H1 (cell line): ENCODE data around the gene RYR3. TPM values are rescaled to one million over a fixed set of nuclear protein-coding genes. Genes with fewer than 3 reads are reported as not detected.

Experiments
- CTCF ChIA-PET: fragments of 300-600 bp; sonication (Branson Sonifier 250); formaldehyde crosslinking; loops from one replicate; lab custom pipeline; 2021; ENCODE audit not compliant: partially characterized antibody; lab: Charles Lee
- POLR2A ChIA-PET: fragments of 300-600 bp; sonication (Branson Sonifier 250); formaldehyde crosslinking; loops from one replicate; lab custom pipeline; 2021; ENCODE audit warnings: inconsistent platforms; ENCODE audit not compliant: partially characterized antibody; lab: Charles Lee
- DNase-seq, 2 experiments: peaks; one replicate each; pipeline versions ENCODE4 v3.0.0 to v3.0.0-alpha.2; 2010 to 2022; ENCODE audit warnings: low spot score in 2 of 2, low read depth in 1 of 2, mixed read lengths in 1 of 2
- FAIRE-seq: peaks from 2 replicates; lab custom pipeline; 2011; peaks lifted over from hg19 to GRCh38; lab: Jason Lieb, UNC
- H2AFZ ChIP-seq: 2 replicates; pipeline ENCODE4 v1.8.1; 2012; ENCODE audit warnings: low read length, inconsistent platforms
- H2AK5ac ChIP-seq: 2 replicates; pipeline ENCODE4 v1.6.1; 2013; ENCODE audit warnings: low read depth, low read length
- H2BK120ac ChIP-seq: replicated peaks from 2 replicates; pipeline ENCODE3; 2013; ENCODE audit warnings: low read depth, low read length, inconsistent platforms
- H2BK12ac ChIP-seq: 2 replicates; pipeline ENCODE4 v1.6.1; 2013; ENCODE audit warnings: low read depth, low read length
- H2BK15ac ChIP-seq: 2 replicates; pipeline ENCODE4 v1.6.1; 2013; ENCODE audit warnings: low read length
- H2BK20ac ChIP-seq: 2 replicates; pipeline ENCODE4 v1.6.1; 2013; ENCODE audit warnings: low read length
- H2BK5ac ChIP-seq: 2 replicates; pipeline ENCODE4 v1.6.1; 2013; ENCODE audit warnings: low read depth, low read length
- H3K14ac ChIP-seq: 2 replicates; pipeline ENCODE4 v1.6.1; 2013; ENCODE audit warnings: inconsistent platforms; ENCODE audit not compliant: insufficient read length
- H3K18ac ChIP-seq: 2 replicates; pipeline ENCODE4 v1.6.1; 2013; ENCODE audit warnings: low read length; ENCODE audit errors: extremely low read depth
- H3K23ac ChIP-seq: 2 replicates; pipeline ENCODE4 v1.6.1; 2013; ENCODE audit warnings: inconsistent platforms; ENCODE audit not compliant: insufficient read length
- H3K23me2 ChIP-seq: 2 replicates; pipeline ENCODE4 v1.6.1; 2013; ENCODE audit warnings: low read depth, low read length
- H3K27ac ChIP-seq: 2 replicates; pipeline ENCODE4 v1.6.1; 2011; ENCODE audit warnings: low read depth, low read length, inconsistent platforms
- H3K27me3 ChIP-seq, 4 experiments: replicated peaks in 1 of 4; 1 replicate in 1 of 4; 2 replicates in 3 of 4; pipeline versions ENCODE4 v1.6.1 to v1.8.1; 2011 to 2013; ENCODE audit warnings: low read length in 3 of 4, mild to moderate bottlenecking in 3 of 4, inconsistent platforms in 2 of 4, mixed read lengths in 2 of 4, moderate library complexity in 1 of 4; ENCODE audit not compliant: control insufficient read depth in 3 of 4, insufficient read depth in 3 of 4; ENCODE audit errors: extremely low read depth in 1 of 4
- H3K36me3 ChIP-seq, 4 experiments: 2 replicates each; pipeline versions ENCODE4 v1.6.1 to v1.8.1; 2011 to 2013; ENCODE audit warnings: mild to moderate bottlenecking in 4 of 4, low read length in 3 of 4, moderate library complexity in 2 of 4, control low read depth in 1 of 4, inconsistent platforms in 1 of 4; ENCODE audit not compliant: insufficient read depth in 4 of 4, control insufficient read depth in 2 of 4
- H3K4ac ChIP-seq: replicated peaks from 2 replicates; pipeline ENCODE3; 2013; ENCODE audit warnings: low read length, low read depth, mixed read lengths, inconsistent platforms; ENCODE audit not compliant: insufficient read length
- H3K4me1 ChIP-seq, 4 experiments: replicated peaks in 1 of 4; 1 replicate in 1 of 4; 2 replicates in 3 of 4; pipeline versions ENCODE4 v1.6.1 to v1.8.1; 2011 to 2013; ENCODE audit warnings: low read length in 3 of 4, inconsistent platforms in 2 of 4, mixed read lengths in 1 of 4; ENCODE audit not compliant: insufficient read depth in 4 of 4, control insufficient read depth in 3 of 4
- H3K4me2 ChIP-seq, 2 experiments: 2 replicates each; pipeline versions ENCODE4 v1.6.1 to v1.8.1; 2011 to 2013; ENCODE audit warnings: low read depth in 2 of 2, low read length in 2 of 2, control low read depth in 1 of 2, inconsistent platforms in 1 of 2, mild to moderate bottlenecking in 1 of 2; ENCODE audit not compliant: insufficient read depth in 1 of 2
- H3K4me3 ChIP-seq, 4 experiments: fragments of 200-600, 300-600 bp in 1 of 4; sonication (generic), shearing (Covaris generic), sonication (Bioruptor Twin) in 1 of 4; 2 replicates each; pipeline versions ENCODE4 v1.5.1 to v1.8.1; 2011 to 2016; ENCODE audit warnings: low read length in 4 of 4, low read depth in 3 of 4, control low read depth in 2 of 4, inconsistent platforms in 2 of 4, mild to moderate bottlenecking in 2 of 4, mixed read lengths in 1 of 4, moderate library complexity in 1 of 4; ENCODE audit not compliant: insufficient read depth in 2 of 4; ENCODE audit errors: extremely low read depth in 1 of 4
- H3K56ac ChIP-seq: replicated peaks from 2 replicates; pipeline ENCODE3; 2013; ENCODE audit warnings: low read depth, mild to moderate bottlenecking, mixed read lengths, low read length, inconsistent platforms; ENCODE audit not compliant: insufficient read length
- H3K79me1 ChIP-seq: 2 replicates; pipeline ENCODE4 v1.6.1; 2013; ENCODE audit warnings: low read depth, low read length, control low read depth
- H3K79me2 ChIP-seq, 2 experiments: 2 replicates each; pipeline versions ENCODE4 v1.6.1 to v1.8.1; 2012 to 2013; ENCODE audit warnings: low read length in 2 of 2, mild to moderate bottlenecking in 2 of 2, inconsistent platforms in 1 of 2; ENCODE audit not compliant: insufficient read depth in 2 of 2, control insufficient read depth in 1 of 2
- H3K9ac ChIP-seq, 4 experiments: replicated peaks in 1 of 4; 1 replicate in 1 of 4; 2 replicates in 3 of 4; pipeline versions ENCODE4 v1.6.1 to v1.8.1; 2011 to 2013; ENCODE audit warnings: low read depth in 3 of 4, low read length in 3 of 4, control low read depth in 2 of 4, mild to moderate bottlenecking in 2 of 4, moderate library complexity in 2 of 4, inconsistent platforms in 1 of 4; ENCODE audit errors: extremely low read depth in 1 of 4
- H3K9me3 ChIP-seq, 2 experiments: 2 replicates each; pipeline versions ENCODE4 v1.6.1 to v1.8.1; 2012 to 2013; ENCODE audit warnings: mild to moderate bottlenecking in 2 of 2, moderate library complexity in 2 of 2, control low read depth in 1 of 2, inconsistent platforms in 1 of 2, low read depth in 1 of 2, low read length in 1 of 2, mixed read lengths in 1 of 2; ENCODE audit not compliant: insufficient read depth in 2 of 2
- H4K20me1 ChIP-seq, 2 experiments: replicated peaks in 1 of 2; 2 replicates each; pipeline versions ENCODE3 to v1.8.1; 2011 to 2013; ENCODE audit warnings: inconsistent platforms in 2 of 2, low read length in 2 of 2, mild to moderate bottlenecking in 1 of 2; ENCODE audit not compliant: insufficient read depth in 2 of 2, control insufficient read depth in 1 of 2
- H4K5ac ChIP-seq: 2 replicates; pipeline ENCODE4 v1.6.1; 2013; ENCODE audit warnings: low read length, low read depth, mixed read lengths, inconsistent platforms; ENCODE audit not compliant: insufficient read length
- H4K8ac ChIP-seq: 2 replicates; pipeline ENCODE4 v1.8.0; 2013; ENCODE audit warnings: mild to moderate bottlenecking, moderate library complexity, low read length, inconsistent platforms; ENCODE audit not compliant: insufficient read depth; ENCODE audit errors: extremely low read depth
- H4K91ac ChIP-seq: replicated peaks from 2 replicates; pipeline ENCODE3; 2013; ENCODE audit warnings: low read length, mixed read lengths, inconsistent platforms; ENCODE audit not compliant: insufficient read length
- BCL11A ChIP-seq, 2 experiments: IDR thresholded peaks; one replicate each; pipeline ENCODE4 v1.6.1; 2011; ENCODE audit warnings: low read depth in 2 of 2, low read length in 2 of 2, mild to moderate bottlenecking in 2 of 2
- KDM4A ChIP-seq: IDR thresholded peaks from one replicate; pipeline ENCODE4 v1.7.1; 2012; ENCODE audit warnings: low read depth, mild to moderate bottlenecking, moderate library complexity, low read length, inconsistent platforms; ENCODE audit not compliant: severe bottlenecking
- POLR2A ChIP-seq, 2 experiments: IDR thresholded peaks; 1 replicate in 1 of 2; 2 replicates in 1 of 2; pipeline ENCODE4 v1.6.1; 2011; ENCODE audit warnings: low read depth in 2 of 2, low read length in 2 of 2, mild to moderate bottlenecking in 2 of 2; ENCODE audit errors: control extremely low read depth in 1 of 2
- POLR2AphosphoS5 ChIP-seq: IDR thresholded peaks from 2 replicates; pipeline ENCODE4 v1.6.1; 2011; ENCODE audit warnings: low read depth, low read length
- RNF2 ChIP-seq: fragments of 200-900, 300-1000 bp; sonication (generic); IDR thresholded peaks from 2 replicates; pipeline ENCODE4 v1.7.1; 2016; ENCODE audit warnings: borderline replicate concordance, low read depth, mild to moderate bottlenecking, antibody characterized with exemption, low read length; ENCODE audit not compliant: poor library complexity, severe bottlenecking; ENCODE audit errors: missing control alignments
- RXRA ChIP-seq: IDR thresholded peaks from 2 replicates; pipeline ENCODE4 v1.6.1; 2011; ENCODE audit warnings: low read depth, mild to moderate bottlenecking, low read length, moderate library complexity; ENCODE audit not compliant: insufficient read depth
- SAP30 ChIP-seq: fragments of 300-600 bp; sonication (generic); IDR thresholded peaks from 2 replicates; pipeline ENCODE4 v1.7.1; 2012; ENCODE audit warnings: low read length, moderate library complexity, mild to moderate bottlenecking, inconsistent platforms; ENCODE audit not compliant: insufficient read depth, insufficient replicate concordance
- SRF ChIP-seq: IDR thresholded peaks from 2 replicates; pipeline ENCODE4 v1.6.1; 2011; ENCODE audit warnings: mild to moderate bottlenecking, low read depth, low read length, moderate library complexity
- TAF1 ChIP-seq: IDR thresholded peaks from 2 replicates; pipeline ENCODE4 v1.6.1; 2011; ENCODE audit warnings: mild to moderate bottlenecking, low read depth, low read length
- YY1 ChIP-seq: IDR thresholded peaks from 2 replicates; pipeline ENCODE4 v1.6.1; 2011; ENCODE audit warnings: low read depth, mild to moderate bottlenecking, low read length
- WGBS, 2 experiments: shearing (Covaris generic) in 1 of 2; methylation state at CpG; one replicate each; pipeline versions ENCODE4 v1.1.6 to v1.1.7; 2013 to 2015; ENCODE audit warnings: low lambda C conversion rate in 2 of 2, mixed read lengths in 2 of 2, inconsistent platforms in 1 of 2, low coverage in 1 of 2, missing lambda C conversion rate in 1 of 2; ENCODE audit not compliant: insufficient replicate concordance in 2 of 2, insufficient coverage in 1 of 2, insufficient read length in 1 of 2; ENCODE audit errors: extremely low coverage in 1 of 2, missing lambda C conversion rate in 1 of 2; 5-methylcytosine and 5-hydroxymethylcytosine counted together
- polyA plus RNA-seq, 7 experiments: library from polyadenylated mRNA; depleted of rRNA in 3 of 7; stranded (reverse) in 5 of 7; unstranded in 2 of 7; fragments of >200 nt in 5 of 7; fragments of 200-250 nt in 2 of 7; gene quantifications; 1 replicate in 5 of 7; 2 replicates in 1 of 7; 4 replicates in 1 of 7; pipeline versions ENCODE4 v1.2.1 to v1.2.3, GENCODE V29; 2011 to 2013; ENCODE audit warnings: missing spikeins in 2 of 7, mixed read lengths in 2 of 7
- total RNA-seq: library from RNA; stranded (reverse); fragmentation: NEBNext Ultra II Directional; extraction: Animal tissue kit (Norgen Biotek cat#: 25700); gene quantifications from 2 replicates; pipeline ENCODE4 v1.2.1, GENCODE V29; 2021

Gene RYR3
- total and polyA plus RNA-seq, 2 of the 8 experiments (the other 6 are each of a cell fraction or from before 2014, with no cell fraction given), result 0.33 to 3.4 TPM

- H3K27me3 ChIP-seq, result 0 out of 7 replicates have a peak, but pooled peaks cover 0 to 4% (median 0%) of the 10 kb centered on the region in 4 experiments
- no peak for DNase-seq
- no peaks in the 10 kb centered on the region for H3K79me1 ChIP-seq
- no peak overlapping the region for H2BK12ac ChIP-seq
- no peak overlapping the region for H3K14ac ChIP-seq
- H2AFZ ChIP-seq, result no peak overlapping the region
- no peaks in the 10 kb centered on the region for H4K20me1 ChIP-seq
- H4K8ac ChIP-seq, result peak overlapping the region; percentile 8; the same call in 1 of the 2 replicates
- no peak overlapping the region for H3K27ac ChIP-seq
- H2BK5ac ChIP-seq, result no peak overlapping the region
- WGBS, 2 experiments, result 89% methylated on average over 3 of the region's 3 CpGs; no CpG with 5 or more reads in 1 of the 2 experiments
- H2BK15ac ChIP-seq, result no peak overlapping the region
- no peak overlapping the region for H3K18ac ChIP-seq
- no peaks in the 10 kb centered on the region for H3K79me2 ChIP-seq
- POLR2A ChIA-PET, result no interaction called here
- no peaks in the 10 kb centered on the region for H3K36me3 ChIP-seq
- H3K4me1 ChIP-seq, result peaks cover 0 to 6% (median 3%) of the 10 kb centered on the region in 4 experiments; a peak in 2 of 7 replicates
- FAIRE-seq, result no peak
- H3K4me2 ChIP-seq, result no peak overlapping the region
- peaks cover 5% of the 10 kb centered on the region for H3K23me2 ChIP-seq
- H3K9ac ChIP-seq, result no peak overlapping the region
- H2BK20ac ChIP-seq, result no peak overlapping the region
- no peak overlapping the region for H3K23ac ChIP-seq
- no peak overlapping the region for H3K56ac ChIP-seq
- no peak overlapping the region for H3K4me3 ChIP-seq
- CTCF ChIA-PET, result no interaction called here
- no peaks in the 10 kb centered on the region for H3K9me3 ChIP-seq
- no peak overlapping the region for H3K4ac ChIP-seq
- H2AK5ac ChIP-seq, result no peak overlapping the region
- H4K91ac ChIP-seq, result no peak overlapping the region
- no peak overlapping the region for H4K5ac ChIP-seq
- no peak overlapping the region for H2BK120ac ChIP-seq
- no peak for TF ChIP-seq BCL11A (IDR thresholded peaks at IDR 0.05; ENCODE audit: low read depth in 2 of 2, low read length in 2 of 2)
- no peak for TF ChIP-seq KDM4A
- TF ChIP-seq TAF1, result no peak
- no peak for TF ChIP-seq RNF2
- no peak for TF ChIP-seq YY1
- no peak for TF ChIP-seq POLR2AphosphoS5
- TF ChIP-seq SAP30, result no peak
- TF ChIP-seq SRF, result no peak
- no peak for TF ChIP-seq RXRA
- TF ChIP-seq POLR2A (IDR thresholded peaks at IDR 0.05; ENCODE audit: control extremely low read depth in 1 of 2, low read depth in 2 of 2, low read length in 2 of 2), result no peak
Observed at GRCh38 chr15:33742306-33742705, 431.5 kb downstream of the RYR3 start.
